GM12878 (cell line): ENCODE data around the gene SAMD4A. TPM values are rescaled to one million over a fixed set of nuclear protein-coding genes. Genes with fewer than 3 reads are reported as not detected.

Experiments
- CBX5 ChIP-seq: sonication (generic); IDR thresholded peaks from 2 replicates; pipeline ENCODE4 v1.6.1; 2016; ENCODE audit warnings: low read depth, moderate library complexity, mild to moderate bottlenecking, inconsistent platforms
- HCFC1 ChIP-seq: fragments of 150-350 bp; IDR thresholded peaks from 2 replicates; pipeline ENCODE4 v1.6.1; 2014; ENCODE audit warnings: low read length
- MEF2A ChIP-seq: IDR thresholded peaks from 2 replicates; pipeline ENCODE4 v1.6.1; 2011; ENCODE audit warnings: low read depth, mild to moderate bottlenecking, low read length, moderate library complexity; ENCODE audit not compliant: insufficient read depth
- RCOR1 ChIP-seq: conservative IDR thresholded peaks from 2 replicates; pipeline ENCODE4 v1.6.1; 2012; ENCODE audit warnings: low read depth, low read length, improper control_type of control experiment
- SIN3A ChIP-seq: IDR thresholded peaks from 2 replicates; pipeline ENCODE4 v1.6.1; 2012; ENCODE audit warnings: low read depth, low read length, improper control_type of control experiment
- YY1 ChIP-seq: IDR thresholded peaks from 2 replicates; pipeline ENCODE4 v1.6.1; 2011; ENCODE audit warnings: low read depth, mild to moderate bottlenecking, low read length
- ZNF217 ChIP-seq: fragments of 450-650 bp; IDR thresholded peaks from 2 replicates; pipeline ENCODE4 v1.6.1; 2017; ENCODE audit warnings: antibody characterized with exemption, mild to moderate bottlenecking
- ZNF622 ChIP-seq: fragments of 450-650 bp; IDR thresholded peaks from 2 replicates; pipeline ENCODE4 v1.6.1; 2017; ENCODE audit warnings: mild to moderate bottlenecking, inconsistent platforms
- polyA plus RNA-seq, 11 experiments: library from polyadenylated mRNA; depleted of rRNA in 4 of 11; unstranded in 6 of 11; stranded (reverse) in 5 of 11; fragments of >200 nt; fragmentation: Nextera tagmentation in 4 of 11; fragmentation: Illumina TruSeq in 1 of 11; extraction: Ambion mirVana in 4 of 11; extraction: Trizol in 1 of 11; gene quantifications; 1 replicate in 1 of 11; 2 replicates in 10 of 11; pipeline versions ENCODE4 v1.2.1 to v1.2.3, GENCODE V29; 2011 to 2016; ENCODE audit warnings: inconsistent platforms in 2 of 11, missing spikeins in 2 of 11, low read depth in 1 of 11
- total RNA-seq, 4 experiments: library from RNA; depleted of rRNA in 3 of 4; stranded (reverse); fragments of >200 nt in 3 of 4; fragmentation: Illumina TruSeq in 1 of 4; extraction: Trizol in 1 of 4; gene quantifications; 2 replicates each; pipeline versions ENCODE4 v1.2.1 to v1.2.3, GENCODE V29; 2013 to 2021
- TF ChIP-seq, protein P1 (sequence below): fragments of 450-650 bp; IDR thresholded peaks from 2 replicates; pipeline ENCODE4 v1.6.1; 2017; ENCODE audit warnings: antibody characterized with exemption, mild to moderate bottlenecking, moderate library complexity
- TF ChIP-seq, protein P2 (sequence below): IDR thresholded peaks from 2 replicates; pipeline ENCODE4 v1.6.1; 2011; ENCODE audit warnings: borderline replicate concordance, low read depth, mild to moderate bottlenecking, moderate library complexity, low read length; ENCODE audit not compliant: insufficient read depth, poor library complexity, severe bottlenecking
- TF ChIP-seq, protein P3 (sequence below): fragments of 450-650 bp; IDR thresholded peaks from 2 replicates; pipeline ENCODE4 v1.6.1; 2017; ENCODE audit warnings: low read depth, mild to moderate bottlenecking, moderate library complexity
- TF ChIP-seq, protein P4 (sequence below): IDR thresholded peaks from 2 replicates; pipeline ENCODE4 v1.6.1; 2012; ENCODE audit warnings: low read depth, low read length, improper control_type of control experiment

The SAMD4A gene
- total and polyA plus RNA-seq, 10 of the 15 experiments (the other 5 are each of a cell fraction or from before 2014, with no cell fraction given): 0.05 to 0.56 (median 0.31) TPM

DNA sequence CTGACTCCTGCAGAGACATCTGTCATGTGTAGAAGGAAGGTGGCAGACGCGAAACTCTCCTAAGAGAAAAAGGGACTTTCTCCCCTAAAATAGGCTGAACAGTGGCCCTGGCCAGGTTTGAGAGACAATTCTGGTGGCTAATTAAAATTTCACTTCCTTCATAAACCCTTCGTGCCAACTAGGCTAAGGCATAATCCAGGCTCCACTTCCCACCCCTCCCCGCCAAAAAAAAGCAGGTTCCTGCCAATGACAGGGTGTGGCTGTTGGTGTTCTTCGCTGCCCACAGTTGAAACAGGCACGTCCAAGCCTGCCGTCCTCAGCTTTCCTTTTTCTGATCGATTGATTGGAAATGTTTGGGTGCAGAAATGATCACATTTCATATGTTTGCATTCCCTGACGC, 191.1 kb downstream of the SAMD4A start (continued):
- TF ChIP-seq, protein P1, sequence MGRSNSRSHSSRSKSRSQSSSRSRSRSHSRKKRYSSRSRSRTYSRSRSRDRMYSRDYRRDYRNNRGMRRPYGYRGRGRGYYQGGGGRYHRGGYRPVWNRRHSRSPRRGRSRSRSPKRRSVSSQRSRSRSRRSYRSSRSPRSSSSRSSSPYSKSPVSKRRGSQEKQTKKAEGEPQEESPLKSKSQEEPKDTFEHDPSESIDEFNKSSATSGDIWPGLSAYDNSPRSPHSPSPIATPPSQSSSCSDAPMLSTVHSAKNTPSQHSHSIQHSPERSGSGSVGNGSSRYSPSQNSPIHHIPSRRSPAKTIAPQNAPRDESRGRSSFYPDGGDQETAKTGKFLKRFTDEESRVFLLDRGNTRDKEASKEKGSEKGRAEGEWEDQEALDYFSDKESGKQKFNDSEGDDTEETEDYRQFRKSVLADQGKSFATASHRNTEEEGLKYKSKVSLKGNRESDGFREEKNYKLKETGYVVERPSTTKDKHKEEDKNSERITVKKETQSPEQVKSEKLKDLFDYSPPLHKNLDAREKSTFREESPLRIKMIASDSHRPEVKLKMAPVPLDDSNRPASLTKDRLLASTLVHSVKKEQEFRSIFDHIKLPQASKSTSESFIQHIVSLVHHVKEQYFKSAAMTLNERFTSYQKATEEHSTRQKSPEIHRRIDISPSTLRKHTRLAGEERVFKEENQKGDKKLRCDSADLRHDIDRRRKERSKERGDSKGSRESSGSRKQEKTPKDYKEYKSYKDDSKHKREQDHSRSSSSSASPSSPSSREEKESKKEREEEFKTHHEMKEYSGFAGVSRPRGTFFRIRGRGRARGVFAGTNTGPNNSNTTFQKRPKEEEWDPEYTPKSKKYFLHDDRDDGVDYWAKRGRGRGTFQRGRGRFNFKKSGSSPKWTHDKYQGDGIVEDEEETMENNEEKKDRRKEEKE: no peak
- TF ChIP-seq, protein P2, sequence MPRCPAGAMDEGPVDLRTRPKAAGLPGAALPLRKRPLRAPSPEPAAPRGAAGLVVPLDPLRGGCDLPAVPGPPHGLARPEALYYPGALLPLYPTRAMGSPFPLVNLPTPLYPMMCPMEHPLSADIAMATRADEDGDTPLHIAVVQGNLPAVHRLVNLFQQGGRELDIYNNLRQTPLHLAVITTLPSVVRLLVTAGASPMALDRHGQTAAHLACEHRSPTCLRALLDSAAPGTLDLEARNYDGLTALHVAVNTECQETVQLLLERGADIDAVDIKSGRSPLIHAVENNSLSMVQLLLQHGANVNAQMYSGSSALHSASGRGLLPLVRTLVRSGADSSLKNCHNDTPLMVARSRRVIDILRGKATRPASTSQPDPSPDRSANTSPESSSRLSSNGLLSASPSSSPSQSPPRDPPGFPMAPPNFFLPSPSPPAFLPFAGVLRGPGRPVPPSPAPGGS: no peak
- TF ChIP-seq CBX5 (no peak), ZNF622 (no peak), ZNF217 (no peak), RCOR1 (no peak), YY1 (no peak), MEF2A (no peak), HCFC1 (no peak), SIN3A (no peak)
- TF ChIP-seq, protein P3, sequence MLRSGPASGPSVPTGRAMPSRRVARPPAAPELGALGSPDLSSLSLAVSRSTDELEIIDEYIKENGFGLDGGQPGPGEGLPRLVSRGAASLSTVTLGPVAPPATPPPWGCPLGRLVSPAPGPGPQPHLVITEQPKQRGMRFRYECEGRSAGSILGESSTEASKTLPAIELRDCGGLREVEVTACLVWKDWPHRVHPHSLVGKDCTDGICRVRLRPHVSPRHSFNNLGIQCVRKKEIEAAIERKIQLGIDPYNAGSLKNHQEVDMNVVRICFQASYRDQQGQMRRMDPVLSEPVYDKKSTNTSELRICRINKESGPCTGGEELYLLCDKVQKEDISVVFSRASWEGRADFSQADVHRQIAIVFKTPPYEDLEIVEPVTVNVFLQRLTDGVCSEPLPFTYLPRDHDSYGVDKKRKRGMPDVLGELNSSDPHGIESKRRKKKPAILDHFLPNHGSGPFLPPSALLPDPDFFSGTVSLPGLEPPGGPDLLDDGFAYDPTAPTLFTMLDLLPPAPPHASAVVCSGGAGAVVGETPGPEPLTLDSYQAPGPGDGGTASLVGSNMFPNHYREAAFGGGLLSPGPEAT: no peak
- TF ChIP-seq, protein P4, sequence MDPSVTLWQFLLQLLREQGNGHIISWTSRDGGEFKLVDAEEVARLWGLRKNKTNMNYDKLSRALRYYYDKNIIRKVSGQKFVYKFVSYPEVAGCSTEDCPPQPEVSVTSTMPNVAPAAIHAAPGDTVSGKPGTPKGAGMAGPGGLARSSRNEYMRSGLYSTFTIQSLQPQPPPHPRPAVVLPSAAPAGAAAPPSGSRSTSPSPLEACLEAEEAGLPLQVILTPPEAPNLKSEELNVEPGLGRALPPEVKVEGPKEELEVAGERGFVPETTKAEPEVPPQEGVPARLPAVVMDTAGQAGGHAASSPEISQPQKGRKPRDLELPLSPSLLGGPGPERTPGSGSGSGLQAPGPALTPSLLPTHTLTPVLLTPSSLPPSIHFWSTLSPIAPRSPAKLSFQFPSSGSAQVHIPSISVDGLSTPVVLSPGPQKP: no peak
